ENCODE measurements around the gene XAB2.
A peak's percentile ranks its signal among the peaks of the same experiment; 100 is the strongest.

Gene XAB2

GRCh38 chr19:7640803-7641202, 11.5 kb upstream of the XAB2 start:
- Histone ChIP-seq H3K4me3 (no peak overlapping the region), H3K4me1 (peaks cover 0 to 11% (median 1%) of the 10 kb centered on the region in 4 donors), H3K27me3 (peaks cover 0 to 63% of the 10 kb centered on the region in 2 donors), H3K27ac (no peak overlapping the region), H3K9me3 (no peaks in the 10 kb centered on the region), H3K36me3 (peaks cover 0 to 14% (median 0%) of the 10 kb centered on the region in 3 donors)
- no peak for TF ChIP-seq CTCF (IDR thresholded peaks at IDR 0.05)
- no peak for DNase-seq
- intact Hi-C loops (cut with DNase I; ENCODE audit: low total_unique reads) = loop anchor here (10.0 kb wide), 1 partner anchor 154 kb away; no protein-coding TSS in a partner anchor

- intact Hi-C loops (cut with DNase I; ENCODE audit: low total_unique reads) = loop anchor here (10.0 kb wide), 1 partner anchor 155 kb away; no protein-coding TSS in a partner anchor
- H3K4me3 ChIP-seq = no peak overlapping the region
- peaks cover 0 to 10% (median 0%) of the 10 kb centered on the region in 3 donors for H3K36me3 ChIP-seq
- TF ChIP-seq CTCF (IDR thresholded peaks at IDR 0.05) = no peak
- peaks cover 0 to 64% of the 10 kb centered on the region in 2 donors for H3K27me3 ChIP-seq
- H3K27ac ChIP-seq = no peak overlapping the region
- DNase-seq = no peak
- no peaks in the 10 kb centered on the region for H3K9me3 ChIP-seq
- H3K4me1 ChIP-seq = peaks cover 0 to 11% (median 1%) of the 10 kb centered on the region in 4 donors
These were observed 10.6 kb upstream of the XAB2 start for GRCh38 chr19:7639863-7640348.

- Histone ChIP-seq H3K27me3 (peaks cover 0 to 58% of the 10 kb centered on the region in 2 donors), H3K9me3 (no peaks in the 10 kb centered on the region), H3K36me3 (peaks cover 0 to 5% (median 0%) of the 10 kb centered on the region in 3 donors), H3K27ac (no peak overlapping the region), H3K4me1 (peaks cover 0 to 11% (median 1%) of the 10 kb centered on the region in 4 donors), H3K4me3 (no peak overlapping the region)
- no peak for TF ChIP-seq CTCF (IDR thresholded peaks at IDR 0.05)
- intact Hi-C loops (cut with DNase I; ENCODE audit: low total_unique reads) = no loop called here
- DNase-seq = no peak
These were observed 9.6 kb upstream of the XAB2 start for GRCh38 chr19:7638802-7639465.

DNA sequence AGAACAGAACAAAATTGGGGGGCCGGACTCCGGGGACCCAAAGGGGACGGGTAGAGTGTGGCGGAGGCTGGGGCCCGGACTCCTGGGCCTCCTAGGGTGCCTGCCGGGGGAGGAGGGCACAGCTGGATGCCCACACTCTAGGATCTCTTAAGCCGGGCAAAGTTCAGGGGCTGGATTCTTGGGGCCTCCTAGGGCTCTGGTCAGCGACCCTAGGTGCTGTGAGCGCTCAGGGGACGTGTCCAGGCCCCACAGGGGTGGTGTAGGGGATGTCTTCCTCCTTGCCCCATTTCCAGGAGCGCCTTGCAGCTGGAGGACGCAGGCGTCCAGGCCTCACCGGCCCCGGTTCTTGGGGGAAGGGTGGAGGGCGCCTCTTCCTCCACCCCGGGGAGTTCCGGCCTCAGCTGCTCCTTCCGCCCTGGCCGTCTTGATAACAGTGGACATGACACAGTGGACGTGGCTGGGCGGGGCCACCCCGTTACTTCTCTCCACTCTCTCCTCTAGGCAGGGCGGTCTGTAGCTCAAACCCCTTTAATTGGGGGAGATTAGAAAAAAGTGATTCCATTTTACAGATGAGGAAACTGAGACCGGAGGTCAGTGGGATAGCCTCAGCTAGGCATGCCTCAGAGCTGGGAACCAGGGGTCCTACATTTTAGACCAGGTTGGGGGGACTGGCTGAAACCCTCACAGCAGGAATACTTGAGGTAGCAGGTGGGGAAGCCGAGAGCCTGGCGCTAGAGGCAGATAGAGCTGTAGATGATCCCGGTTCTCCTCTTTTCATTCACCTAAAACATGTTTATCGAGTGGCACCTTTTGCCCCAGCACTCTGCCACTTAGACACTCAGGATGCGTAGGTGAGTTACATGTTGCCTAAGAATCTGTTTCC, 8.3 kb upstream of the XAB2 start:
- no peak for DNase-seq
- H3K27me3 ChIP-seq = peaks cover 0 to 45% of the 10 kb centered on the region in 2 donors
- H3K9me3 ChIP-seq = no peaks in the 10 kb centered on the region
- H3K4me3 ChIP-seq = peak overlapping the region; percentile 35 to 44
- H3K27ac ChIP-seq = no peak overlapping the region
- H3K36me3 ChIP-seq = peaks cover 0 to 10% (median 0%) of the 10 kb centered on the region in 3 donors
- no peak for TF ChIP-seq CTCF (IDR thresholded peaks at IDR 0.05)
- intact Hi-C loops (cut with DNase I; ENCODE audit: low total_unique reads) = no loop called here
- H3K4me1 ChIP-seq = peaks cover 0 to 11% (median 1%) of the 10 kb centered on the region in 4 donors

- no peaks in the 10 kb centered on the region for H3K9me3 ChIP-seq
- H3K36me3 ChIP-seq = peaks cover 0 to 14% (median 0%) of the 10 kb centered on the region in 3 donors
- H3K4me1 ChIP-seq = peaks cover 0 to 12% (median 1%) of the 10 kb centered on the region in 4 donors
- H3K27me3 ChIP-seq = peaks cover 0 to 42% of the 10 kb centered on the region in 2 donors
- TF ChIP-seq CTCF (IDR thresholded peaks at IDR 0.05) = no peak
- intact Hi-C loops (cut with DNase I; ENCODE audit: low total_unique reads) = no loop called here
- H3K4me3 ChIP-seq = peak within 1 kb of the TSS; percentile 35 to 44
- DNase-seq = peak in 1 of 2 donors; percentile 44
- no peak within 1 kb of the TSS for H3K27ac ChIP-seq
These were observed 7.5 kb upstream of the XAB2 start, which contains the start of gene STXBP2 for GRCh38 chr19:7636691-7637373. Gene STXBP2 (plus strand): TSS chr19:7637110. CDS start chr19:7637150, 40 bp downstream.
